OCI-LY3 (cell line): ENCODE data around the gene CST4.
"Not testable (repeated sequence)": the region's sequence is repeated elsewhere in the genome, so short reads cannot be mapped to it uniquely, and the experiment has no call there.

ENCODE experiments used
- CTCF ChIP-seq: fragments of 200-600, 300-600 bp; sonication (generic); IDR thresholded peaks from 2 replicates; pipeline ENCODE4 v1.5.1; 2014; ENCODE audit warnings: antibody characterized with exemption, low read length, low read depth
- EZH2phosphoT487 ChIP-seq: fragments of 200-600 bp; shearing (Covaris generic); IDR thresholded peaks from 2 replicates; pipeline ENCODE4 v1.6.1; 2018; ENCODE audit warnings: antibody characterized with exemption, mixed run types, low read depth

- not testable (repeated sequence) for TF ChIP-seq CTCF, EZH2phosphoT487
Measured at GRCh38 chr20:23722851-23723250, 34.0 kb upstream of the CST4 start.
